Subcutaneous abdominal adipose tissue (tissue), 5 donors: ENCODE measurements around the gene GMPR.

Experiments used
- H3K27ac ChIP-seq: one replicate; pipeline ENCODE4 v1.7.0; 2013; ENCODE audit warnings: low read depth, mild to moderate bottlenecking, inconsistent platforms, low read length, moderate library complexity
- H3K27me3 ChIP-seq, 5 donors: one replicate each; pipeline ENCODE4 v1.7.0; 2013; ENCODE audit warnings: low read length in 5 of 5, inconsistent platforms in 1 of 5; ENCODE audit not compliant: control insufficient read depth in 5 of 5, insufficient read depth in 4 of 5
- H3K36me3 ChIP-seq, 5 donors: one replicate each; pipeline ENCODE4 v1.7.0; 2013; ENCODE audit warnings: low read length in 5 of 5; ENCODE audit not compliant: control insufficient read depth in 5 of 5, insufficient read depth in 5 of 5
- H3K4me1 ChIP-seq, 5 donors: one replicate each; pipeline ENCODE4 v1.7.0; 2013; ENCODE audit warnings: low read length in 5 of 5, mild to moderate bottlenecking in 3 of 5, moderate library complexity in 1 of 5; ENCODE audit not compliant: control insufficient read depth in 5 of 5, insufficient read depth in 5 of 5
- H3K4me3 ChIP-seq, 5 donors: one replicate each; pipeline ENCODE4 v1.7.0; 2013; ENCODE audit warnings: low read length in 5 of 5, low read depth in 1 of 5
- H3K9ac ChIP-seq, 5 donors: one replicate each; pipeline ENCODE4 v1.7.0; 2013; ENCODE audit warnings: low read length in 5 of 5, mild to moderate bottlenecking in 4 of 5, moderate library complexity in 3 of 5
- H3K9me3 ChIP-seq, 5 donors: one replicate each; pipeline ENCODE4 v1.7.0; 2013; ENCODE audit warnings: low read length in 5 of 5; ENCODE audit not compliant: control insufficient read depth in 5 of 5
- donor health status: healthy.
- donor health status: healthy.
- donor health status: healthy.
- donor health status: healthy.
- donor health status: healthy.

GMPR gene

GRCh38 chr6:16205377-16206144, 32.8 kb upstream of the GMPR start:
- Histone ChIP-seq H3K27ac (no peak overlapping the region), H3K4me1 (peaks cover 0 to 19% (median 16%) of the 10 kb centered on the region in 5 donors), H3K9me3 (no peaks in the 10 kb centered on the region), H3K27me3 (peaks cover 0 to 5% (median 0%) of the 10 kb centered on the region in 5 donors), H3K36me3 (no peaks in the 10 kb centered on the region), H3K4me3 (peak overlapping the region in 2 of 5 donors; percentile 3 to 37), H3K9ac (no peak overlapping the region)

GRCh38 chr6:16206595-16207037, 31.8 kb upstream of the GMPR start:
- peaks cover 0 to 15% (median 12%) of the 10 kb centered on the region in 5 donors for H3K4me1 ChIP-seq
- no peaks in the 10 kb centered on the region for H3K36me3 ChIP-seq
- H3K27me3 ChIP-seq: peaks cover 0 to 5% (median 0%) of the 10 kb centered on the region in 5 donors
- no peak overlapping the region for H3K9ac ChIP-seq
- no peak overlapping the region for H3K27ac ChIP-seq
- no peak overlapping the region for H3K4me3 ChIP-seq
- H3K9me3 ChIP-seq: no peaks in the 10 kb centered on the region

GRCh38 chr6:16208989-16209388, 29.4 kb upstream of the GMPR start:
- Histone ChIP-seq H3K9ac (no peak overlapping the region), H3K4me3 (no peak overlapping the region), H3K36me3 (no peaks in the 10 kb centered on the region), H3K27me3 (peaks cover 0 to 5% (median 0%) of the 10 kb centered on the region in 5 donors), H3K9me3 (no peaks in the 10 kb centered on the region), H3K27ac (no peak overlapping the region), H3K4me1 (peaks cover 0 to 15% (median 12%) of the 10 kb centered on the region in 5 donors)

GRCh38 chr6:16209539-16209938, 28.8 kb upstream of the GMPR start:
- H3K27ac ChIP-seq: no peak overlapping the region
- H3K4me1 ChIP-seq: peaks cover 0 to 15% (median 12%) of the 10 kb centered on the region in 5 donors
- no peaks in the 10 kb centered on the region for H3K9me3 ChIP-seq
- peaks cover 0 to 5% (median 0%) of the 10 kb centered on the region in 5 donors for H3K27me3 ChIP-seq
- H3K4me3 ChIP-seq: no peak overlapping the region
- no peak overlapping the region for H3K9ac ChIP-seq
- H3K36me3 ChIP-seq: no peaks in the 10 kb centered on the region

GRCh38 chr6:16212276-16212675, 26.1 kb upstream of the GMPR start:
- H3K36me3 ChIP-seq: no peaks in the 10 kb centered on the region
- H3K27ac ChIP-seq: no peak overlapping the region
- H3K9me3 ChIP-seq: no peaks in the 10 kb centered on the region
- H3K27me3 ChIP-seq: peaks cover 0 to 17% (median 3%) of the 10 kb centered on the region in 5 donors
- no peak overlapping the region for H3K4me3 ChIP-seq
- peaks cover 0 to 20% (median 11%) of the 10 kb centered on the region in 5 donors for H3K4me1 ChIP-seq
- H3K9ac ChIP-seq: no peak overlapping the region

- no peaks in the 10 kb centered on the region for H3K9me3 ChIP-seq
- H3K36me3 ChIP-seq: no peaks in the 10 kb centered on the region
- no peak overlapping the region for H3K9ac ChIP-seq
- peaks cover 0 to 20% (median 11%) of the 10 kb centered on the region in 5 donors for H3K4me1 ChIP-seq
- no peak overlapping the region for H3K27ac ChIP-seq
- peak overlapping the region in 3 of 5 donors; percentile 38 to 52 (median 41) for H3K4me3 ChIP-seq
- H3K27me3 ChIP-seq: peaks cover 0 to 17% (median 9%) of the 10 kb centered on the region in 5 donors
Observed at GRCh38 chr6:16216501-16217155, 21.8 kb upstream of the GMPR start.

- Histone ChIP-seq H3K4me1 (peaks cover 0 to 20% (median 11%) of the 10 kb centered on the region in 5 donors), H3K4me3 (no peak overlapping the region), H3K9me3 (no peaks in the 10 kb centered on the region)
Observed at GRCh38 chr6:16217156-16217721, 21.1 kb upstream of the GMPR start.

GRCh38 chr6:16222826-16223225, 15.6 kb upstream of the GMPR start:
- Histone ChIP-seq H3K9ac (no peak overlapping the region), H3K36me3 (no peaks in the 10 kb centered on the region), H3K4me3 (no peak overlapping the region), H3K27ac (no peak overlapping the region), H3K4me1 (no peaks in the 10 kb centered on the region), H3K27me3 (peaks cover 0 to 5% (median 3%) of the 10 kb centered on the region in 5 donors), H3K9me3 (no peaks in the 10 kb centered on the region)

More at GRCh38 chr6:16217156-16217721, 21.1 kb upstream of the GMPR start:
- H3K27me3 ChIP-seq: peaks cover 0 to 17% (median 9%) of the 10 kb centered on the region in 5 donors
- no peak overlapping the region for H3K9ac ChIP-seq
- no peak overlapping the region for H3K27ac ChIP-seq
- H3K36me3 ChIP-seq: no peaks in the 10 kb centered on the region

GRCh38 chr6:16223362-16223761, 15.0 kb upstream of the GMPR start:
- Histone ChIP-seq H3K36me3 (no peaks in the 10 kb centered on the region), H3K9ac (no peak overlapping the region), H3K27me3 (peaks cover 0 to 3% (median 2%) of the 10 kb centered on the region in 5 donors), H3K27ac (no peak overlapping the region), H3K9me3 (no peaks in the 10 kb centered on the region), H3K4me3 (no peak overlapping the region), H3K4me1 (no peaks in the 10 kb centered on the region)

GRCh38 chr6:16224409-16224808, 14.0 kb upstream of the GMPR start:
- Histone ChIP-seq H3K27ac (no peak overlapping the region), H3K9ac (no peak overlapping the region), H3K36me3 (no peaks in the 10 kb centered on the region), H3K4me3 (no peak overlapping the region), H3K9me3 (no peaks in the 10 kb centered on the region), H3K27me3 (peaks cover 0 to 3% (median 2%) of the 10 kb centered on the region in 5 donors), H3K4me1 (peaks cover 0 to 6% (median 6%) of the 10 kb centered on the region in 5 donors)
